DMS53 (cell line): ENCODE results near the gene CEP164.

Source experiments
- DNase-seq: peaks from one replicate; lab custom pipeline; 2025; lab: John Stamatoyannopoulos, UW

CEP164 gene

DNA sequence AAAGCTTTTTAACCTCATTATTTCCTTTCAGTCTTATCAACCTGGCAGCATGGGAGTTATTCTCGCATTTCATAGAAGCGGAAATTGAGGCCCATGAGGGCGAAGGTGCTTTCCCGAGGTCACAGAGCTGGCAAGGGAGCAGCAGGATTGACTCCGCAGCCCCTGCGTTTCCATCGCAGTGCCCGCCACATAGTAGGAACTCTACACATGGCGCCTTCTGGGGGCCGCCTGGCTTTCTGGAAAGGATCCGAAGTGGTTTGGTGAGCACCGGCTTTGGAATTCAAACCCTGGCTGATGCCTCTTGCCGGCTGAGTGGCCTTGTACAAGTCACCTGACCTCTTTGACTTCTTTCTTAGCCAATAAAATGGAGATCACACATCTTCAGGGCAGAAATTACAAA lies 93.4 kb downstream of the CEP164 start:
- DNase-seq: no peak

- DNase-seq: no peak
These were observed 93.8 kb downstream of the CEP164 start for GRCh38 chr11:117421476-117421875.

GRCh38 chr11:117423046-117423575 lies 95.5 kb downstream of the CEP164 start:
- DNase-seq: no peak

GRCh38 chr11:117424781-117425180 lies 97.1 kb downstream of the CEP164 start:
- no peak for DNase-seq

GRCh38 chr11:117425679-117426296 lies 98.1 kb downstream of the CEP164 start:
- DNase-seq: no peak

DNA sequence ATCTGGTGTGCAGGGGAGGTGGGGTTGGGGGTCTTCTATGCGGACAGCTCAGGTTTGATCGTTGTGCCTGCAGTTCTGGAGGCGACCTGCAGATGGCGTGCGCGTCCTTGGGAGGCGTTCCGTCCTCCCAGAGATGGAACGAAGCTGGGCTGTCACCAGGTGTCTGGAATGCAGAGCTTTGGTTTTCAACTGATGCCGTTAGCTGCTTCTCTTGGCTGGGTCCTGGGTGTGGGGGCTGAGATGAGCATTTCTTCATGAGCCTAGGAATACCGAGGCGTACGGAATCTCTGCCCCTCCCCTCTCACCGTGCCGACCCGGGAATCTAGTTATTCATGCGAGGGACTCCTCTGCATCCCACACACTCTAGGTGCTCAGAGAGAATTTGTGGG lies 98.6 kb downstream of the CEP164 start:
- peak; percentile 80 for DNase-seq

DNA sequence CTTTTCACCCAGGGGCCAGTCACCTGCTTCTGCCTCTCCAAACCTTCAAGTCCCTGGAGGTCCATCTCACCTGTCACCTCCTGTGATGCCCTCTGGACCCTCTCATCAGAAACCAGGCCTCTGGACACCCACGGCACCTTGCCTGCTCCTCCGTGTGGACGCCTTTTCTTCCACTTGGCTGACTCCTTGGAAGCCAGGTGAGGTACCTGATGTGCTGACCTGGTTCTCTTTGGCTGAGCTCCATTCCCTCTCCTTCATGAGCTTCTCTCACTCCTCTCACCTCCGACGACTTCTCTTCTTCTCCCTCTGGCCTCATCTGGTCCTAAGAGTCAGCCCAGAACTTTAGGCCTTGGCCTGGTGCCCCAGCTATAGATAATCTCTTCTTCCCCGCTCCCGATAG lies 99.3 kb downstream of the CEP164 start:
- DNase-seq: no peak

- DNase-seq: no peak
These were observed 99.8 kb downstream of the CEP164 start for GRCh38 chr11:117427356-117427874.

- no peak for DNase-seq
These were observed 100.7 kb downstream of the CEP164 start for GRCh38 chr11:117428186-117428855.

DNA sequence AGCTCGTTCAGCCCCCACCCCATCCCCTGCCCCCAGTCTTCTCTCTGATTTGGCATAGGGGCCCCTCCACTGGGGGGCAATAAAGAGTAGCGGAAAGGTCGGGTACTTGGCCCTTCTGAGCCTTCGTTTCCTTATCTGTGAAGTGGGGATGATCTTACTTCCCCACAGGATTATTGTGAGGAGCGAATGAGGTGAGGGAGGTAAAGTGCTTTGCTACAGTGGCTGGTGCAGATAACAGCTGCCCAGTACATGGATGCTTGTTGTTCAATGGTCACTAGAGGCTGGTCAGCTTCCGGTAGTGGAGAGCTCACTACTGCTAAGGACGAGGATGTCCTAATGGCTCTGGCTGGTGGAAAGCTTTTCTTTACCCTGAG lies 101.2 kb downstream of the CEP164 start:
- no peak for DNase-seq

- DNase-seq: no peak
These were observed 102.8 kb downstream of the CEP164 start for GRCh38 chr11:117430293-117430955.

- DNase-seq: no peak
These were observed 103.8 kb downstream of the CEP164 start for GRCh38 chr11:117431436-117431835.

- DNase-seq: no peak
These were observed 106.1 kb downstream of the CEP164 start for GRCh38 chr11:117433717-117434116.

GRCh38 chr11:117434481-117434880 lies 106.8 kb downstream of the CEP164 start:
- DNase-seq: no peak

GRCh38 chr11:117435326-117435725 lies 107.7 kb downstream of the CEP164 start:
- no peak for DNase-seq

DNA sequence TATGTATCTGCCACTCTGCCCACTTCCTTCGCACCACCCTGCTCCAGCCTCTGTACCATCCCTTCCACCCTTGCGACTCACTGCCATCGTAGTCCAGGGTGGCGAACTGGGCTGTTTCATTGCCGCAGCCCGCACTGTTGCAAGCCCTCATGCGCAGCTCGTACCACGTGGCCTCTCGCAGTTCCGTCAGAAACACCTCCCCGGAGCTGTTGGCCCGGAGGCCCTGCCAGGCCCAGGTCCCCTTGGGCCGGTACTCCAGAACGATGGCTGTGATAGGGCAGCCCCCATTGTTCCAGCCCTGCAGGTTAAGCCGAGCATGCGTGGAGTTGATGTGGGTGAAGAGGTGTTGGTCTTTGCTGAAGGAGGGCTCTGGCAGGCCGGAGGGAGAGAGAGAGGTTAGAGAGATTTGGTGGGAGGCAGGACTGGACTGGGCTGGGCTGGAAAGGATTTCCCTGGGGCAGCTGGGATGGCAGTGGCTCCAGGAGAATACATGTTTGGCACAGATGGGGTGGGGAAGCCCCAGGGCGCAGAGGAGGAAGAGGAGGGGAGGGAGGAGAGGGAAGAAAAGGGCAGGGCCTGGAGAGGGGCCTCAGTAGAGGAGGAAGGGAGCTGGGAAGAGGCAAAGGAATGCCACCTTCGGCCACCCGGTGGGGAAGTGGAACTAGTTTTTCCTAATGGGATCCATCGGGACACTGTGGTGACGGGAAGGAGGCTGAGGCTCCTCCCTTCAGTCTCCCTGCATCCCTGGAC lies 109.6 kb downstream of the CEP164 start:
- no peak for DNase-seq

DNA sequence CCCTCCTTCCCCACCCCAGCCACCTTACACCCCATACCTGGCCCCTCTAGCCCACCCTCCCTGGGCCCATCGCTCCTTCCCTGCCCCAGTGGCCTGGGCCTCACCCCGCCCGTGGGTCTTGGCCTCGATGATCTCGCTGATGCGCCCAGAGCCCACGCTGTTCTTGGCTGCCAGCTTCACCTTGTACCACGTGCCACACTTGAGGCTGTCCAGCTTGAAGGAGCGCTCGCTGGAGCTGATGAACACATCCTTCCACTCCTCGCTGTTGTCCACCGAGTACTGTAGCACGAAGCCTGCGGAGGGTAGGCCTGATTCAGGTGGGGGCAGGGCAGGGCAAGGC lies 110.1 kb downstream of the CEP164 start:
- no peak for DNase-seq

DNA sequence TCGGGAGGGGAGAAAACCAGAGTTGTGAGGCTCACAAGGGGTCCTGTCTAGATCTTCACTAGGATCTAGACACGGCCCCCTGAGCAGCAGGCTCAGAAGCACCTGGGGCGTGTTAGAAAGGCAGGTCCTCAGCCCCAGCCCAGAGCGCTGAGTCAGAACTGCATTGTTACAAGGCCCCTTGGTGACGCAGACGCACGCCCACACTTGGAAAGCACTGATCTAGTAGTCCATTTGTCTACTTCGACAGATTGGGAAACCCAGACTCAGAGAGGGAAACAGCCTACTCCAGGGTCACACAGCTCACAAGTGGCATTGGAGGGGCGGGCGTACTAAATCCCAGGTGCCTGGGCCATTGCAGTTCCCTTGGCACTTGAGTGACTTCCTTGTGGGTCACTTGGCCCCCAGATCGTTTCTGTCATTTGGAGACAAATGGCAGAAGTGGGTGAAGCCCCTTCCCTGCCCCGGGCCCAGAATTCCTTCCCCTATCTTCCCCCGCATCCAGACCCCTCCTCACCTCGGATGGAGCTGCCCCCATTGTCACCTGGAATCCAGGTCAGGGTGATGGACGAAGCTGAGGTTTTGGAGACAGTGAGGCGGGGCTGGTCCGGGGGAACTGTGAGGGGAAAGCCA lies 110.8 kb downstream of the CEP164 start:
- DNase-seq: no peak

DNA sequence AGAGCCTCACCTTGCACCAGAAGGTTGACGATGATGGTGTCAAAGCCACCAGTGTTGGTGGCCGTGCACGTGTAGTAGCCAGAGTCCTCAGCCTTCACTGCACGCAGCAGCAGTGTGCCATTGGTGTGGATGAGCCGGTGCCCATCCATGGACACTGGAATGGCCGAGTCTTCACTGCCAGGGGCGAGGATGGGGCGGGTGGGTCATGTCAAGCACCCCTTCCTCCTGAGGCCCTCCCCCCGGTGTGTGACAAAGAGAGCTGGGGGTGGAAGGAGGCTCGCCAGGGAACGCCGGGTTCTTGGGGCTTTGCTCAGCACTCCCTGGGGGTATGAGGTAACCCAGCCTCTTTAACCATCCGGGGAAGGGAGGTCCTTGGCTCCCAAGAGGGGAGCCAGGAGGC lies 111.6 kb downstream of the CEP164 start:
- DNase-seq: no peak

- DNase-seq: no peak
These were observed 112.6 kb downstream of the CEP164 start for GRCh38 chr11:117440258-117440657.

DNA sequence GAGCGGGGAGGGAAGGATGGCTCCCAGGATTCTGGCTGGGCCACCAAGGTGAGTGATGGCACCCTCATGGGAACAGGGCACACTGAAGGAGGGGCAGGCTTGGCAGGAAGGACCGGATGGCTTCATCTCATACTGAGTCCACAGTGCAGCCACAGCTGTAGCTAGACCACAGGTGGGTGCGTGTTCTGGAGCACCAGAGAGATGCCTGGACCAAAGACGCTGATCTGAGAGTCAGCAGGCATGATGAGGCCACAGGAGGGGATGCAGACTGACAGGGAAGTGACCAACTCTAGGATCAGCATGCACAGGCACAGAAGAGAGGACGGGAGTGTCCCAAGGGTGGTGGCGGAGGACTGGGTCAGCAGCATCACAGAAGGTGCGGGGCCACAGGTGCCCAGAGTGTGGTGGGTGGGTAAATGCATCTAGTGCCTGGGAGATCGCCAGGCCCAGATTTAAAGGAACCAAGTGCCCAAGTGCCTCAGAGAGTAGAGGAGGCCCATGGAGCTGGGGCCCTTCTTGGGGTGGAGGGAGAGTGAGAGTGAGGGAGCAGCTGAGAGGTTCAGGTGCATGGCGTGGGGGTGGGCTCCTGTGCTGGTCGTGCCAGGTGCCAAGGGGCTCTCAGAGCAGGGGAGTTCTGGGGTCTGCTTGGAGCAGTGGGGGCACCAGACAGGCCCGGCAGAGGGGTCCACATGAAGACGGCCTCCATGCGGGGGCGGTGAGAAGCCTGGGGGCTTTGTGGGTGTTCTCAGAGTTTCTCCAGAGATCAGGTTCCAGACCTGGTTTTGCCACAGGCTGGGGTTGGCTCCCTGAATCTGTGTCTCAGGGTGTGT lies 113.7 kb downstream of the CEP164 start:
- no peak for DNase-seq
